ENCODE measurements around the gene ELK4. TPM values are rescaled to one million over a fixed set of nuclear protein-coding genes. Genes with fewer than 3 reads are reported as not detected.

ELK4 gene
- total and polyA plus RNA-seq, 2 of the 13 experiments (the other 11 are each of a cell fraction or from before 2014, with no cell fraction given) = 8.3 to 13.1 TPM

DNA sequence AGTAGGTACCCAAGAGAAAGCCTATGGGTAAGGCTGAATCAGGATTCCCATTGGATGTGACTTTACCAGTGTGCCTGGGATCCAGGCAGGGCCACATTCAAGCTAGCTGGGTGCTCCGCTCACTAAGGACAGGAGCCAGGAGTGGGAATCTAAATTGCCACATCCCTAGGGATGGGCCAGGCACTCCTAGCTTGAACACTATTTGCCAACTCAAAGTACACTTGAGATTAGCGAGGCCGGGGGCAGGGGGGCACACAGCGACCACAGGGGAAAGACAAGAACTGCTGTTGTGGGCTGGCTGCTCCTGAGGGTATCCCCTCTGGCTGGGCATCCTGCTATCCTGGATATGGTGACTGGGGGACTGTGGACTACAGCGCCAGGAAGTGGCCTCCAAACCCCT lies 44.2 kb upstream of the ELK4 start:
- no peaks in the 10 kb centered on the region; a peak in 1 of 5 replicates for H3K27me3 ChIP-seq (ENCODE audit: control insufficient read depth in 1 of 2, insufficient read depth in 2 of 2, low read length in 2 of 2)
- no peaks in the 10 kb centered on the region; a peak in 1 of 5 replicates for H3K36me3 ChIP-seq (replicated peaks in 1 of 2; ENCODE audit: control insufficient read depth in 1 of 2, insufficient read depth in 2 of 2, low read length in 2 of 2)
- no peak overlapping the region; the same call in 1 of the 2 replicates for H3K9ac ChIP-seq (ENCODE audit: insufficient read depth, low read depth, low read length)
- no peaks in the 10 kb centered on the region for H3K9me3 ChIP-seq (ENCODE audit: low read length)
- ChIA-PET CTCF (ENCODE audit: low intra/inter-chr PET ratio, low total read pairs) (no interaction called here), POLR2A (interaction anchor here (0.8 to 1.0 kb wide), 3 partner anchors 33 to 226 kb away, joined by 3 to 7 read pairs (median 4); partner anchors contain the start of gene ELK4)
- H3K4me3 ChIP-seq (replicated peaks in 1 of 3; ENCODE audit: insufficient read depth in 1 of 3, low read depth in 2 of 3, low read length in 3 of 3) = peak overlapping the region in 2 of 3 experiments; percentile 11 to 45; a peak in 1 of 6 replicates
- H3K4me2 ChIP-seq (ENCODE audit: low read depth, low read length) = peak overlapping the region; percentile 59
- intact Hi-C loops (cut with micrococcal nuclease; ENCODE audit: unreplicated experiment) = loop anchor here (2.0 kb wide), 1 partner anchor 385 kb away; no protein-coding TSS in a partner anchor
- no peaks in the 10 kb centered on the region for H3K79me2 ChIP-seq (ENCODE audit: insufficient read depth, low read length)
- 8% methylated on average over 3 of the region's 5 CpGs for WGBS (ENCODE audit: low lambda C conversion rate)
- FAIRE-seq (peak; percentile 71), DNase-seq (ENCODE audit: low spot score) (peak; percentile 78), ATAC-seq (peak; percentile 65)
- H3K4me1 ChIP-seq (ENCODE audit: insufficient read depth, low read length) = peaks cover 85% of the 10 kb centered on the region
- no peaks in the 10 kb centered on the region for H4K20me1 ChIP-seq (ENCODE audit: insufficient read depth, low read length)
- H3K27ac ChIP-seq (ENCODE audit: extremely low read length, insufficient read depth, low read length) = peak overlapping the region; percentile 44
- BruUV-seq (replicated peaks) = no TSS peak
- no peak overlapping the region for H2AFZ ChIP-seq (ENCODE audit: low read length)
- in situ Hi-C loops (cut with HindIII; ENCODE audit: extremely low pct_ligation_motif_present, low pct_unique_long_range_greater_than_20kb) = no loop called here
- TF ChIP-seq, protein P1, sequence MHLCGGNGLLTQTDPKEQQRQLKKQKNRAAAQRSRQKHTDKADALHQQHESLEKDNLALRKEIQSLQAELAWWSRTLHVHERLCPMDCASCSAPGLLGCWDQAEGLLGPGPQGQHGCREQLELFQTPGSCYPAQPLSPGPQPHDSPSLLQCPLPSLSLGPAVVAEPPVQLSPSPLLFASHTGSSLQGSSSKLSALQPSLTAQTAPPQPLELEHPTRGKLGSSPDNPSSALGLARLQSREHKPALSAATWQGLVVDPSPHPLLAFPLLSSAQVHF (CRISPR knock-in tag; IDR thresholded peaks at IDR 0.05) = no peak
- 0 out of 2 replicates have a peak, but pooled peaks have one; percentile 19 for TF ChIP-seq ZBTB38 (CRISPR knock-in tag; IDR thresholded peaks at IDR 0.05)
- TF ChIP-seq XBP1 (CRISPR knock-in tag; IDR thresholded peaks at IDR 0.05) = no peak
- peak; percentile 73 for TF ChIP-seq ZEB1 (IDR thresholded peaks at IDR 0.05; ENCODE audit: insufficient replicate concordance, low read depth)
- TF ChIP-seq SMARCC2 (IDR thresholded peaks at IDR 0.05) = no peak
- TF ChIP-seq HOXA3 (CRISPR knock-in tag; IDR thresholded peaks at IDR 0.05) = peak; percentile 74; the same call in 1 of the 2 replicates
- TF ChIP-seq REPIN1 (CRISPR knock-in tag; IDR thresholded peaks at IDR 0.05; ENCODE audit: borderline replicate concordance, low read depth) = peak; percentile 81
- TF ChIP-seq RELA (CRISPR knock-in tag; IDR thresholded peaks at IDR 0.05) = no peak
- TF ChIP-seq LCORL (IDR thresholded peaks at IDR 0.05) = no peak
- peak; percentile 79 for TF ChIP-seq LCORL (CRISPR knock-in tag; IDR thresholded peaks at IDR 0.05)
- 0 out of 2 replicates have a peak, but pooled peaks have one; percentile 37 for TF ChIP-seq SOX13 (IDR thresholded peaks at IDR 0.05)
- peak in 1 of 2 experiments; percentile 66; a peak in 2 of 4 replicates for TF ChIP-seq SOX13 (CRISPR knock-in tag; conservative IDR thresholded peaks at IDR 0.05 in 1 of 2, IDR thresholded peaks at IDR 0.05 in 1 of 2)
- TF ChIP-seq, protein P2, sequence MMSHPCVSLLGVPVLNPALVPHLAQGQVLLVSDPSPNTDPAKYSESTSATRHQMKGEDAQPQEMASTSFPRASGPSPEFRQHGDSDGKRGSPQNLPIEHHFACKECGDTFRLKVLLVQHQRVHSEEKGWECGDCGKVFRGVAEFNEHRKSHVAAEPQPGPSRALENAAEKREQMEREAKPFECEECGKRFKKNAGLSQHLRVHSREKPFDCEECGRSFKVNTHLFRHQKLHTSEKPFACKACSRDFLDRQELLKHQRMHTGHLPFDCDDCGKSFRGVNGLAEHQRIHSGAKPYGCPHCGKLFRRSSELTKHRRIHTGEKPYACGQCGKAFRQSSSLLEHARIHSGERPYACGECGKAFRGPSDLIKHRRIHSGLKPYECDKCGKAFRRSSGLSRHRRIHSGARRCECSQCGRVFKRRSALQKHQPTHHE (CRISPR knock-in tag; IDR thresholded peaks at IDR 0.05; ENCODE audit: borderline replicate concordance) = 0 out of 2 replicates have a peak, but pooled peaks have one; percentile 21
- TF ChIP-seq, protein P3, sequence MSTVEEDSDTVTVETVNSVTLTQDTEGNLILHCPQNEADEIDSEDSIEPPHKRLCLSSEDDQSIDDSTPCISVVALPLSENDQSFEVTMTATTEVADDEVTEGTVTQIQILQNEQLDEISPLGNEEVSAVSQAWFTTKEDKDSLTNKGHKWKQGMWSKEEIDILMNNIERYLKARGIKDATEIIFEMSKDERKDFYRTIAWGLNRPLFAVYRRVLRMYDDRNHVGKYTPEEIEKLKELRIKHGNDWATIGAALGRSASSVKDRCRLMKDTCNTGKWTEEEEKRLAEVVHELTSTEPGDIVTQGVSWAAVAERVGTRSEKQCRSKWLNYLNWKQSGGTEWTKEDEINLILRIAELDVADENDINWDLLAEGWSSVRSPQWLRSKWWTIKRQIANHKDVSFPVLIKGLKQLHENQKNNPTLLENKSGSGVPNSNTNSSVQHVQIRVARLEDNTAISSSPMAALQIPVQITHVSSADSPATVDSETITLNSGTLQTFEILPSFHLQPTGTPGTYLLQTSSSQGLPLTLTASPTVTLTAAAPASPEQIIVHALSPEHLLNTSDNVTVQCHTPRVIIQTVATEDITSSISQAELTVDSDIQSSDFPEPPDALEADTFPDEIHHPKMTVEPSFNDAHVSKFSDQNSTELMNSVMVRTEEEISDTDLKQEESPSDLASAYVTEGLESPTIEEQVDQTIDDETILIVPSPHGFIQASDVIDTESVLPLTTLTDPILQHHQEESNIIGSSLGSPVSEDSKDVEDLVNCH (CRISPR knock-in tag; IDR thresholded peaks at IDR 0.05) = no peak
- peak; percentile 71 for TF ChIP-seq BCL6 (CRISPR knock-in tag; IDR thresholded peaks at IDR 0.05)
- peak; percentile 22; the same call in 1 of the 2 replicates for TF ChIP-seq ERF (CRISPR knock-in tag; IDR thresholded peaks at IDR 0.05)
- peak; percentile 40; the same call in 1 of the 2 replicates for TF ChIP-seq HMG20B (CRISPR knock-in tag; conservative IDR thresholded peaks at IDR 0.05)
- peak; percentile 53 to 79; a peak in 3 of 4 replicates for TF ChIP-seq EP300 (IDR thresholded peaks at IDR 0.05; ENCODE audit: low read depth in 2 of 2, low read length in 2 of 2)
- 0 out of 2 replicates have a peak, but pooled peaks have one; percentile 18 for TF ChIP-seq EP300 (CRISPR knock-in tag; IDR thresholded peaks at IDR 0.05; ENCODE audit: borderline replicate concordance)
- no peak for TF ChIP-seq MIXL1 (CRISPR knock-in tag; IDR thresholded peaks at IDR 0.05)
- no peak for TF ChIP-seq ZNF331 (CRISPR knock-in tag; IDR thresholded peaks at IDR 0.05)
- TF ChIP-seq FOXK1 (CRISPR knock-in tag; IDR thresholded peaks at IDR 0.05; ENCODE audit: borderline replicate concordance, low read depth) = no peak
- no peak for TF ChIP-seq CBX5 (CRISPR knock-in tag; IDR thresholded peaks at IDR 0.05; ENCODE audit: borderline replicate concordance)
